GM19372 (cell line): ENCODE measurements around the gene FUS.
"Not testable (repeated sequence)": the region's sequence is repeated elsewhere in the genome, so short reads cannot be mapped to it uniquely, and the experiment has no call there.

Source experiments
- ATAC-seq: cut with Tn5 transposase; IDR thresholded peaks from one replicate; pipeline ENCODE4 v1.9.1; 2021; ENCODE audit warnings: mild to moderate bottlenecking, low read depth, moderate library complexity; ENCODE audit not compliant: unreplicated experiment

FUS gene

DNA sequence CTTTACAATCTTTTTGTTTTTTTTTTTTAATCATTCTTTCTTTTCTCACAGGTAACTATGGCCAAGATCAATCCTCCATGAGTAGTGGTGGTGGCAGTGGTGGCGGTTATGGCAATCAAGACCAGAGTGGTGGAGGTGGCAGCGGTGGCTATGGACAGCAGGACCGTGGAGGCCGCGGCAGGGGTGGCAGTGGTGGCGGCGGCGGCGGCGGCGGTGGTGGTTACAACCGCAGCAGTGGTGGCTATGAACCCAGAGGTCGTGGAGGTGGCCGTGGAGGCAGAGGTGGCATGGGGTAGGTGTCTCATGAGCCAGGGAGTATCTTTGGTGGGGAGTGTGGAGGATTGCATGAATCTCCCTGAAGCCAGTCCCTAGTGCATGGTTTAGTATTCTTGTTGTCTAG lies 4.9 kb downstream of the FUS start:
- ATAC-seq, result no peak

DNA sequence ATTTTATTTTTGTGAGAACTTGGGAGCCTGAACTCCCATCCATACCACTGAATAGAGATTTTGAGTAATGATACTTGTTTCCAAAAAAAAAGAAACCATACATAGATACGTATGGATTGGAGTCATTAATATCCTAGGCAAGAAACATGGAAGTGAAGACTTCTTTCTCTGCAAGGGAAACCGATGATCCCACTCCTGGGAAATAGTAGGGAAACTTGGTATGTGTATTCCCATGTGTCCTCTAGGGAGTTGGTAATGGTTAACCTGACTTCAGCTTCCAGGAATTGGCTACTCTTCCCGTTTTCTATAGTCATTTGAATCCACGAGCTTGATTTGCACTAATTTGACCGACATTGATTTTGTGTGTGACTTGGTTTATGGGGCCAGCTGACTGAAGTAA lies 5.4 kb downstream of the FUS start:
- no peak for ATAC-seq

DNA sequence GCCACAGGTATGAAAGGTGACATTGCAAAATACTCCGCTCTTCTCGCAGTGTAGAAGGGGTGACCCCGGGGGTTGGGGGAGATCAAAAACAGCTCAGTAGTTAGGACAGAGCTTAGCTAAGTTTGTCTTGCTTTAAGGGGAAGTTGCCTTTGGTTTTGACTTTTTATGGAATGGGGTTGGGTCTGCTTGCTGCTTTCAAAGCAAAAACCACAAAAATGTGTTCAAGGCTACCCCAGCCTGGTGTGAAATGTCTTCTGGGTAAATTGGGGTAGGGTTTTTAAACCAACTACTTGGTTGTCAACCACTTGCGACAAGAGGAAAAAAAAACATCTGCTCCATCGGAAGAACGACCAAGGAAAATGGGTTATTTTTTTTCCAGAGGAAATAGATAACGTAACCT lies 6.2 kb downstream of the FUS start:
- ATAC-seq, result no peak

DNA sequence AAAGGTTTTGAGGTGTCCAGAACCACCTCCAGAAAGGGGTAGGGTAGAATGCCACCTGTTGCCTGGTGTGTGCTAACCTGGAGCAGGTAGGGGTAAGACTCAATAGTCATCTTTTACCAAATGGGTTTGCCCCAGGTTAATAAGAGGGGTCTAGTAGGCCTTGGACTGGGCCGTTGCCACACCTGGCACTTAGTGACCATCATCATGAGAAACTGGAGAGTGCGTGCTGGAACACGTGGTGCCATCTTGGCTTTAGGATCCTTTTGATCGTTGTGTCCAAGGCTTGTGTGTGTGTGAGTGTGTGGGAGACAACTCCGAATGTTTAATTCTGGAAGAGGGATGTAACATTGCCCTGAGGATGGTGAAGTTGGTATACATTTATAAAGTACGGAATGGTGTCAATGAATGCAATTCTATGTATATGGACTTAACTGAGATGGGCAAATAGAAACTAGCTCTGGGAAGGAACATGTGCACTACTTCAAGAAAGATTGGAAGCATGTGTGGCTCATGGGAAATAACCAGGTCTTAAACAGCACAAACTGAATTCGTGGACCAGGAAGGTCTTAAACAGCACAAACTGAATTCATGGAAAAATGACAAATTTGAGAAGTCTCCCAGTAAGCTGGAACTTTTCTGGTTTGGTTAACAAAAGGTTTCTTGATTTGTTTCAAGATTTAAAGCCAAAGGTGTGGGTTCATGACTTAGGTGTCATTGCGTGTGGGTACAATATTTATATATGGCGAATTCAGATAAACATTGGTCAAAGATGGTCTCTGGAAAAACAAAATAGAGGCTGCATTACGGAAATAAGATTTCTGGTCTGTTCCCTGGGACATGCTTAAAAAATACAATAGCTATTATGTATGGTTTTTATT lies 7.2 kb downstream of the FUS start:
- no peak for ATAC-seq

DNA sequence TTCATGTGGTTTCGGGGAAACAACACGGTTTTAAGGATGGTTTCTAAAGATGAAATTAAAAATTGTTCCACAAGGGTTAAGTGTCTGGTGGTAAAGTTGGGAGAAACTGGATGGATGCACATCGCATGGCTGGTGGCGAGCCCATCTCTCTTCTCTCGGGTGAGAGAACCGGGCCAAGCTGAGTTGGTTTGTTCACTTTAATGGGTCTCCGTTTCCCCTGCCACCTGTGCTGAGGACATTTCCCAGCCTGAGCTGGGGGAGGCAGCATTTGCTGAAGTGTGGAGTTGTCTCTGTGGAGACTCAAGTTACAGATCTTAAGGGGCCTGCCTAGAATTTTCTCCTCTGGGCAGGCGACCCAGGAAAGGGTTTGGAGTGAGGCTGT lies 7.9 kb downstream of the FUS start:
- no peak for ATAC-seq

DNA sequence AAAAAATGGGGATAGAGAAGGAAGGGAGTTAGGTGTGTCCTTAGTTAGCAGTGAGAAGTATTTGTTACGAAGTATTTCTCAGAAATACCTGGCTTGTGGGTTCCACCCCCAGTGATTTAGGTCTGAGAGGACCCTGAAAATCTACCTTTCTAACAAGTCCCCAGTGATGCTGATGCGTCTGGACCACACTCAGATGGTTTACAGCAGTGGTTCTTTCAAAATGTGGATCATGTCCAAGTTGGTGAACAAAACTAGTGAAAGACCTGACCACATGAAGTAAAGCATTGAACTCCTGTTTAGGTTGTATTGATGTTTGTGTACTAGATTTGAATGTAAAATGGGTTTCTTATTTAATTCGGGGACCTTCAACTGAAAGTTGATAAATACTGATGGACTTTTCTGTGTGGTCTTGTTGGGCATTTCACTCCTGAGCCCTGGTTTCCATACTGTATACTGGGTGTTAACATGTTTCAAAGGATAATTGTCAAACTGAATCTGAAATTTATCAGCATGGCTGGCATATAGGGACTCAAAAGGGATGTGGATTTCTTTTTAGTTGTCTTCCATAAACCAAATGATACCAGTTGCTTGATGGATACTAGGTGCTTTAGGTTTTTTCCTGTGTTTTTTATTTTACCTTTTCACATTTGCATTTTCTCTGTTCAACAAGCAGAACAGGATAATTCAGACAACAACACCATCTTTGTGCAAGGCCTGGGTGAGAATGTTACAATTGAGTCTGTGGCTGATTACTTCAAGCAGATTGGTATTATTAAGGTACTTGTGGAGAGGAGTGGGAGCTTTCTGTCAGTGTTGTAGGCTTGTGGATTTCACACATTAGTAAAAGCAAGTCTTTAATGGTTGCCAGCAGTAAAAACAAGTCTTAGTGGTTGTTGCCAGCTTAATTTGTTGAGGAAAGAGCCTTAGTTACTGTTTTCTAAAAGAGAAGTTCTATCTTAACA lies 8.8 kb downstream of the FUS start:
- no peak for ATAC-seq

DNA sequence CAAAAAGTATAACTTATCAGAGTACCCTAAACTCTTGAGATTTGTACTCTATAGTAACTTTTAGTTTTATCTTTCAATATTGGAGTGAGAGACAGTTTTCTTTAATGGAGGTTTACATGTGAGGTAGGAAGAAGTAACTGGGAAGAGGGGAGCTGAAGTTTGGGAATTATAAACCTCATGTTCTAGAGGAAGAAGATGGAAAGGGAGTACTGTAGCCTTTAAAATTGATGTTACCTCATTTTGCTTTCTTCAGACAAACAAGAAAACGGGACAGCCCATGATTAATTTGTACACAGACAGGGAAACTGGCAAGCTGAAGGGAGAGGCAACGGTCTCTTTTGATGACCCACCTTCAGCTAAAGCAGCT lies 9.5 kb downstream of the FUS start:
- ATAC-seq, result no peak

DNA sequence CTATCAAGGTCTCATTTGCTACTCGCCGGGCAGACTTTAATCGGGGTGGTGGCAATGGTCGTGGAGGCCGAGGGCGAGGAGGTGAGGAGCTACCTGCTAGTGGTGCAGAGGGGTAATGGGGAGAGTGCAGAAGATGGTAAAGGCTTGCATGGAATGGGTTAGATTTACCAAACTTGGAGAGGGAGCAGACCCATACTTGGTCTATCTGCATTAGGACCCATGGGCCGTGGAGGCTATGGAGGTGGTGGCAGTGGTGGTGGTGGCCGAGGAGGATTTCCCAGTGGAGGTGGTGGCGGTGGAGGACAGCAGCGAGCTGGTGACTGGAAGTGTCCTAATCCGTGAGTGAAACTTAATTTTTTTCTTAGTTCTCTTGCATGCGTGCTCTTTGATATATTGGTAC lies 10.1 kb downstream of the FUS start:
- no peak for ATAC-seq

DNA sequence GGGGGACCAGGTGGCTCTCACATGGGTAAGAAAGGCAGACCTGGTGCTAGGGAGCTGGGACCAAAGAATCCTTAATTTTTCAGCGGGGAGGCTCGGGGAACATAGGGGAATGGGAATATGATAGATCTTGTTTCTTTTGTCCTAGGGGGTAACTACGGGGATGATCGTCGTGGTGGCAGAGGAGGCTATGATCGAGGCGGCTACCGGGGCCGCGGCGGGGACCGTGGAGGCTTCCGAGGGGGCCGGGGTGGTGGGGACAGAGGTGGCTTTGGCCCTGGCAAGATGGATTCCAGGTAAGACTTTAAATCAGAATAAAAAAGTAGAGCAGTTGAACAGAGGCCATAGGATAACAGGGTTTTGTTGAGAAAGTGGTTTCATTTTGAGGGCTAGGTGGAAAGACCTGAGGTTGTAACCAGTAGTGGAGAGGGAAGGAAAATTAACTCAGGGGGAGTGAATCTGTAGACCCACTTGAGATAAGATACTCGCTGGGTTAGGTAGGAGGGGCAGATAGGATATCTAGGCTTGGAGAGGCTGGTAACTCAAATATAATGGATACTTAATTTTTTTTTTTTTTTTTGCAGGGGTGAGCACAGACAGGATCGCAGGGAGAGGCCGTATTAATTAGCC lies 11.0 kb downstream of the FUS start:
- no peak for ATAC-seq

DNA sequence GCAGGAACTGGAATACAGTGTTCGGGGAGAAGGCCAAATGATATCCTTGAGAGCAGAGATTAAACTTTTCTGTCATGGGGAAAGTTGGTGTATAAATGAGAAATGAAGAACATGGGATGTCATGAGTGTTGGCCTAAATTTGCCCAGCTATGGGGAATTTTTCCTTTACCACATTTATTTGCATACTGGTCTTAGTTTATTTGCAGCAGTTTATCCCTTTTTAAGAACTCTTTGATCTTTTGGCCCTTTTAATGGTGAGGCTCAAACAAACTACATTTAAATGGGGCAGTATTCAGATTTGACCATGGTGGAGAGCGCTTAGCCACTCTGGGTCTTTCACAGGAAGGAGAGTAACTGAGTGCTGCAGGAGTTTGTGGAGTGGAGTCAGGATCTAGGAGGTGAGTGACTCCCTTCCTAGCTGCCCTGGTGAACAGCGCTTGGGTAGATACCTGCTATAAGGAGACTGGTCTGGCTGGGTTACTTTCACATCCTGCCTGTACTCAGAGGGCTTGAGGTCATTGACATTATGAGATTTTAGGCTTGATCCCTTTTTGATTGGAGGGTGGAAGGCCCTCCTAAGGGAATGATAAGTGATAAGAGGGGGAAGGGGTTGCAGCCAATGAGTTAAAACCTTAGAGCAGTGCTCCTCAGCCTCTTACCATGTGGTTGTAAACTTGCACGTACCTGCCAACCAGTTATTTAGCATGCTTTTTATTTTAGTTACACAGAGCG lies 11.9 kb downstream of the FUS start:
- no peak for ATAC-seq

DNA sequence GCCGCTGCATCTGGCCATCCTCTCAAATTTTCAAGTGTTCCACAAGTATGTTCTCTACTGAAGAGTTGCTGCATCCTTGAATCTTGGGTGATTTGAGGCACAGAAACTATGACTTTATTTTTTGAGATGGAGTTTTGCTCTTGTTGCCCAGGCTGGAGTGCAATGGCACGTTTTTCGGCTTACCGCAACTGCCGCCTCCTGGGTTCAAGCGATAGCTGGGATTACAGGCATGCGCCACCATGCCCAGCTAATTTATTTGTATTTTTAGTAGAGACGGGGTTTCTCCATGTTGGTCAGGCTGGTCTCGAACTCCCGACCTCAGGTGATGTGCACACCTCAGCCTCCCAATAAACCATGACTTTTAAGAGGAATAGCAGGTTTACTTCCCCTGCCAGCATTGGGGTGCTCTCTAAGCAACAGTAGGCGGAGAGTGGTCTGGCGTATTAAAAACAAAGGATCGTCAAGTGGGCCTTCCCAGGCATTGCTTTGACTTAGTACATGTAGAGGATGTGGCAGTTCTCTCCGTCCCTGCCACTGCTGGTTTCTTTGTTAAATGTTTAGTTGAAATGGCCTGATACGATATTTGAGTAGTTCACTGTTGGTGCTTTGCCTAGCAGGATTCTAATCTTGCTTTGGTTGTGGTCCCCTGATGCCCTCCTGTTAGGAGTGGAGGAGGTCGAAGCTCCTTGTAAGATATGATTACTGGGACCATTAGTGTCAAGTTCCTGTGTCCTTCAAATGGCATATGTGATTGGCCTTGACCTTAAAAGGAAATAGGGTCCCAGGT lies 13.1 kb downstream of the FUS start:
- ATAC-seq, result no peak

DNA sequence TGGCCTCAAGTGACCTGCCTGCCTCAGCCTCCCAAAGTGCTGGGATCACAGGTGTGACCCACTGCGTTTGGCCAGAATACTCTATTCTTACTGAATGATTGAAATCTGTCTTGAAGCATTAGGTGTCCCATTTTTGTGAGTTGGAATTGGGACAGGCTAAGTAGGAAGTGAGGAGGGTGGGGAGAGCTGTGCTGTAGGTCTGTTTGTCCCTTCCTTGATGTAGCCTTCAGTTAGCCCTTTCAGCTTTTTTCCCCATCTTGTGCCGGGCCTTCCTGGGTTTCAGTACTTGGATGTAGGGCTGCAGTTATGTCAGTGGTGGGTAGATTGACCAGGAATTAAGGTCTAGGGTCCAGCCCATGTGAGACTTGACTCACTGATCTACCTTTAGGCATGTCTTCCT lies 13.9 kb downstream of the FUS start:
- ATAC-seq, result no peak

DNA sequence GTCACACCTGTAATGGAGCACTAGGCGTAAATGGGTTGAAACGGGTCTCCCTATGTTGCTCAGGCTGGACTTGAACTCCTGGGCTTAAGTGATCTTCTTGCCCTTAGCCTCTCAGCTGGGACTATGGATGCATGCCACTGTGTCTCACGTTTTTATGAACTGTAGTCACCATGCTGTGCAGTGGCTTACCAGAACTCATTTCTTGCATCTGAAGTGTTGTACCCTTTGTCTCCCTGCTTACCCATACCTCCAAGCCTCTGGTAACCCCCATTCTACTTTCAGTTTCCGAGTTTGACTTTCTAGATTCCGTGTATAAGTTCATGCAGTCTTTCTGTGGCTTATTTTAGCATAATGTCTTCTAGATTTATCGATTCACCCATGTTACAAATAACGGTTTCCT lies 15.0 kb downstream of the FUS start:
- ATAC-seq, result no peak

DNA sequence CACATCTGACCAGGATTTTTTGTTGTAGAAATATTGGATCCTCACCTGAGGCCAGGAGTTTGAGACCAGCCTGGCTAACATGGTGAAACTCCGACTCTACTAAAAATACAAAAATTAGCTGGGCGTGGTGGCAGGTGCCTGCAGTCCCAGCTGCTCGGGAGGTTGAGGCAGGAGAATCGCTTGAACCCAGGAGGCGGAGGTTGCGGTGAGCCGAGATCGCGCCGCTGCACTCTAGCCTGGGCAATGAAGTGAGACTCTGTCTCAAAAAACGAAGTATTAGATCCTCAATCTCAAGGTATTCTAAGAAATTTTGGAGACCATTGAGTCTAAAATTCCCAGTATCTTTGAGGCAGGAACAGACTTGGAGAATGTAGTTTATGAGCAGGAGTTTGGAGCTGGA lies 15.9 kb downstream of the FUS start:
- ATAC-seq, result not testable (repeated sequence)

DNA sequence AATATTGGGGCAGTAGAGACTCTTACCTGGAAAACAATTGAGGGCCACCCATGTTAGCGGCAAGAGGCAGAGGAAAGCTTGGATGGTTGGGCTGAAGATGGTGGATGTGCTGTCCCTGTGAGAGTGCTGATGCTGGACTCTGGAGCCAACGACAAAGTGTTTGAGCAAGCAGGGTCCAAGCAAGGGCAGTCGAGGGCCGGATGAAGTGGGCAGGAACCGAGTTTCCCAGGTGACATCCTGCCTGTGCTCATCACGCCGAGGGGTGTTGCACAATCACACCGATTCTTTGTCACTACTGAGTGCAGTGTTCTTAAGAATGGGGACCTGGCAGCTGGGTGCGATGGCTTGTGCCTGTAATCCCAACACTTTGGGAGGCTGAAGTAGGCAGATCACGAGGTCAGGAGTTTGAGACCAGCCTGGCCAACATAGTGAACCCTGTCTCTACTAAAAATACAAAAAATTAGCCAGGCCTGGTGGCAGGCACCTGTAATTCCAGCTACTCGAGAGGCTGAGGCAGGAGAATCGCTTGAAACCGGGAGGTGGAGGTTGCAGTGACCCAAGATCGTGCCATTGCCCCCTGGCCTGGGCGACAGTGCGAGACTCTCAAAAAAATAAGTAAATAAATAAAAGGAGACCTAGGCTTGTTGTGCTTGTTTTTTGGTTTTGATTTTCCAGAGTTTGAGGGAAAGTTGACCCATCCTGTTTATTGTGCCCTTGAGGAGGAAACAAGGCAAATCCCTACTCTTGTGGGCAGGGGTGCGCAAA lies 16.6 kb downstream of the FUS start:
- ATAC-seq, result no peak

DNA sequence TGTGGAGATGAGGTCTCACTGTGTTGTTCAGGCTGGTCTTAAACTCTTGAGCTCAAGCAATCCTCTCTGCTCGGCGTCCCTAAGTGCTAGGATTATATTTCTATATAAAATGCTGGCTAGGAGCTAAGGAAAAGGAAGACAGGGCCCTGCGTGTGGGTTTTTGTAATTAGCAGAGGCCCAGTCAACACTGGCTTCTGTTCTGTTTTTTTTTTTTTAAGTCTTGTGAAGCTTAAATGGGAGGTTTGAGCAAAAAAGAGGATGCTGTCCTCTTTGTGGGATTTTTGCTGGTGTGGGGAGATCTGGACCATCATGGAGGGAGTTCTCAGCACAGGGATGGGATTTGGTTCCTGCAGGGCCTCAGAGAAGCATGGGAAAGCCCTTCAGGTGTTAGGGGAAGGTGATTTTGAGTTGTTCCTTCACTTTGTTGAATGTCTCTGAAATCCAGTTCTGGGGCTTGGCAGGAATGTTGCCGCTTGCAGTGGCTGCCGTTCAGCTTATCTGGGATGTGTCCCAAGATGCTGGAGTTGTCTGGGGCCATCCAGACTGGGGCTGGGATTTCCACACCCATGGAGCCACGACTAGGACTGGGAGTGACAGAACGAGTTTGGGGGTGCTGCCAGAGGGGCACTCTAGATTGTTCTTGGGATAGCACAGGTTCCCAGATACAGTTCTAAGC lies 18.4 kb downstream of the FUS start:
- ATAC-seq, result no peak

DNA sequence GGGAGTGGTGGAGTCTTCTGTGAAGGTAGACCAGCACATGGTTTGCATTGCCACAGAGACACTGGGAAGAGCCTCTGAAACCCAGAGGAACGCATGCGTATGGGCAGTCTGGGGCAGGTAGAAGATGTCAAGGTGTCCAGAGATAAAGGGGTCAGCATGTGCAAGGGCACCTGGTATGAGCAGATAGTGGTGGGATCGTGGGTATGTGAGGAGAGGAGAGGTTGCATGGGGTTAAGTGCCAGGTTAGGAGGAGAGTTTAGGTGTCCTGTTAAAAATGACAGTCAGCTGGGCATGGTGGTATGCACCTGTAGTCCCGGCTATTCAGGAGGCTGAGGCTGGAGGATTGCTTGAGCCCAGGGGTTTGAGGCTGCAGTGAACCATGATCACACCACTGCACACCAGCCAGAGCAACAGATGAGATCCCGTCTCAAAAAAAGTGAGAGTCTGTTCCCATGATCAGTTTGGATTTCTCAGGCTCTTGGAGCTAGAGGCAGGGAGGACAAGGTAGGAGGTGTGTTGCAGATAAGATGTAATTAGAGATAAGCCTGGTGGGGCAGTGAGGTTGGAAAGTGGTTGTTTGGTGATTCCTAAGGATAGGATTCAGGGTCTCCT lies 19.6 kb downstream of the FUS start:
- no peak for ATAC-seq

DNA sequence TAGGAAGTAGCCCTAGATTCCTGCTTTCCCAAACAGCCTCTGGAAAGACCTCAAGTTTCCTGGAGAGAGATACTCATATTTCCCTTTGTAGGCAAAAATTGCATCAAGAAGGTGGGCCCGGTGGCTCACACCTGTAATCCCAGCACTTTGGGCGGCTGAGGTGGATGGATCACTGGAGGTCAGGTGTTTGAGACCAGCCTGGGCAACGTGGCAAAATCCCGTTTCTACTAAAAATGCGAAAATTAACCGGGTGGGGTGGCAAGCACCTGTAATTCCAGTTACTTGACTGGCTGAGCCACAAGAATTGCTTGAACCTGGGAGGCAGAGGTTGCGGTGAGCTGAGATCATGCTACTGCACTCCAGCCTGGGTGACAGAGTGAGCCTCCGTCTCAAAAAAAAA lies 20.2 kb downstream of the FUS start:
- ATAC-seq, result not testable (repeated sequence)
